Right lobe of liver (tissue), 6 donors: Measurements from ENCODE around the gene TROAP. TPM values are rescaled to one million over a fixed set of nuclear protein-coding genes. Genes with fewer than 3 reads are reported as not detected.

Experiments
- ATAC-seq, 4 donors: fragments of 200-7000 bp; cut with Tn5 transposase; one replicate each; pipeline ENCODE4 v1.9.1; 2020; ENCODE audit warnings: mild to moderate bottlenecking in 4 of 4, moderate library complexity in 4 of 4
- DNase-seq, 3 donors: peaks; one replicate each; pipeline ENCODE4 v3.0.0-alpha.2; 2020
- H3K27ac ChIP-seq, 3 donors: fragments of 200-600 bp; one replicate each; pipeline ENCODE4 v1.8.0; 2022
- H3K27me3 ChIP-seq, 2 donors: fragments of 200-600 bp; one replicate each; pipeline ENCODE4 v1.8.0; 2022
- H3K36me3 ChIP-seq, 4 donors: fragments of 200-600 bp; sonication (generic) in 1 of 4; one replicate each; pipeline versions ENCODE4 v1.5.1 to v1.8.0; 2017 to 2022; ENCODE audit warnings: control low read depth in 1 of 4
- H3K4me1 ChIP-seq, 4 donors: fragments of 200-600 bp; sonication (generic) in 1 of 4; one replicate each; pipeline versions ENCODE4 v1.5.1 to v1.8.0; 2017 to 2022; ENCODE audit warnings: control low read depth in 1 of 4
- H3K4me3 ChIP-seq, 3 donors: fragments of 200-600 bp; one replicate each; pipeline ENCODE4 v1.8.0; 2022
- H3K9me3 ChIP-seq, 4 donors: fragments of 200-600 bp; sonication (generic) in 1 of 4; one replicate each; pipeline versions ENCODE4 v1.5.1 to v1.8.0; 2017 to 2022; ENCODE audit warnings: control low read depth in 1 of 4
- POLR2A ChIP-seq: fragments of 450-650 bp; IDR thresholded peaks from one replicate; pipeline ENCODE4 v1.6.1; 2017; ENCODE audit warnings: antibody characterized with exemption, mild to moderate bottlenecking
- WGBS: methylation state at CpG from one replicate; pipeline ENCODE4 v1.1.6; 2018; ENCODE audit warnings: low coverage, low lambda C conversion rate; ENCODE audit not compliant: insufficient coverage; ENCODE audit errors: missing lambda C conversion rate; 5-methylcytosine and 5-hydroxymethylcytosine counted together
- intact Hi-C, 2 donors: fragments of 100-400 bp; cut with DNase I; formaldehyde crosslinking; loops; one replicate each; pipeline versions ENCODE4 v1.11.2 to v1.14.1; 2022
- total RNA-seq, 6 experiments: library from RNA; depleted of rRNA in 2 of 6; stranded (reverse); fragments of >200 nt in 2 of 6; fragmentation: NEBNext Ultra II Directional in 3 of 6; extraction: Animal tissue kit (Norgen Biotek cat#: 25700) in 3 of 6; gene quantifications; one replicate each; pipeline versions ENCODE4 v1.1.0 to v1.2.4, GENCODE V29; 2016 to 2023
- TF ChIP-seq, protein P1 (sequence below), 4 donors: fragments of 200-600 bp in 3 of 4; fragments of 450-650 bp in 1 of 4; IDR thresholded peaks; one replicate each; pipeline versions ENCODE4 v1.5.1 to v1.8.0; 2016 to 2022; ENCODE audit warnings: antibody characterized with exemption in 4 of 4, mild to moderate bottlenecking in 2 of 4
- donor health status: DM: no; HTN: yes; CAD: no.
- donor health status: DM: no; HTN: no; CAD: no.
- donor health status: DM: no; HTN: no; CAD: no.
- donor health status: DM: no; HTN: yes; CAD: no.
- donor health status: DM: no; HTN: yes; CAD: no.

TROAP gene
- total RNA-seq, 6 experiments from 2014 or later = 0.24 to 2.6 (median 0.93) TPM

DNA sequence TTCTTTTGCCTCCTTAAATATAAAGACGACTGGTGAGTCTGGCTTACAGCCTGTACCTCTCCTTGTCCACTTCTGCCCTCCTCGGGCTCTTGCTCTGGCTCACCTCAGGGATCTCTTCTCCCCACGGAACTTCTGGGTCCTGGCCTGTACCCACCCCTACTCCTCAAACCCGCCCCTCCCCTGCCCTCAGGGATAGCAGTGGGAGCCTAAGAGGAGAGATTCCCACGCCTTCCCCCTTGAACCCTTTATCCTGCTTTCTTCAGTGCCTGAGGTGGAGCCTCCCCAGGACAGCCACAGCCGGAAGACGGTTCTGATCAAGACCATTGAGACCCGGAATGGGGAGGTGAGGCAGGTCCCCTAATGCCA, 25.4 kb upstream of the TROAP start:
- Histone ChIP-seq H3K4me3 (no peak overlapping the region), H3K27ac (no peak overlapping the region), H3K4me1 (no peaks in the 10 kb centered on the region), H3K27me3 (peaks cover 14 to 25% of the 10 kb centered on the region in 2 donors), H3K9me3 (no peaks in the 10 kb centered on the region), H3K36me3 (no peaks in the 10 kb centered on the region)
- ATAC-seq (no peak), DNase-seq (no peak)
- WGBS = 18% methylated on average over 6 of the region's 8 CpGs
- intact Hi-C loops = no loop called here
- no peak for TF ChIP-seq POLR2A
- TF ChIP-seq, protein P1, sequence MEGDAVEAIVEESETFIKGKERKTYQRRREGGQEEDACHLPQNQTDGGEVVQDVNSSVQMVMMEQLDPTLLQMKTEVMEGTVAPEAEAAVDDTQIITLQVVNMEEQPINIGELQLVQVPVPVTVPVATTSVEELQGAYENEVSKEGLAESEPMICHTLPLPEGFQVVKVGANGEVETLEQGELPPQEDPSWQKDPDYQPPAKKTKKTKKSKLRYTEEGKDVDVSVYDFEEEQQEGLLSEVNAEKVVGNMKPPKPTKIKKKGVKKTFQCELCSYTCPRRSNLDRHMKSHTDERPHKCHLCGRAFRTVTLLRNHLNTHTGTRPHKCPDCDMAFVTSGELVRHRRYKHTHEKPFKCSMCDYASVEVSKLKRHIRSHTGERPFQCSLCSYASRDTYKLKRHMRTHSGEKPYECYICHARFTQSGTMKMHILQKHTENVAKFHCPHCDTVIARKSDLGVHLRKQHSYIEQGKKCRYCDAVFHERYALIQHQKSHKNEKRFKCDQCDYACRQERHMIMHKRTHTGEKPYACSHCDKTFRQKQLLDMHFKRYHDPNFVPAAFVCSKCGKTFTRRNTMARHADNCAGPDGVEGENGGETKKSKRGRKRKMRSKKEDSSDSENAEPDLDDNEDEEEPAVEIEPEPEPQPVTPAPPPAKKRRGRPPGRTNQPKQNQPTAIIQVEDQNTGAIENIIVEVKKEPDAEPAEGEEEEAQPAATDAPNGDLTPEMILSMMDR (IDR thresholded peaks at IDR 0.05) = no peak

DNA sequence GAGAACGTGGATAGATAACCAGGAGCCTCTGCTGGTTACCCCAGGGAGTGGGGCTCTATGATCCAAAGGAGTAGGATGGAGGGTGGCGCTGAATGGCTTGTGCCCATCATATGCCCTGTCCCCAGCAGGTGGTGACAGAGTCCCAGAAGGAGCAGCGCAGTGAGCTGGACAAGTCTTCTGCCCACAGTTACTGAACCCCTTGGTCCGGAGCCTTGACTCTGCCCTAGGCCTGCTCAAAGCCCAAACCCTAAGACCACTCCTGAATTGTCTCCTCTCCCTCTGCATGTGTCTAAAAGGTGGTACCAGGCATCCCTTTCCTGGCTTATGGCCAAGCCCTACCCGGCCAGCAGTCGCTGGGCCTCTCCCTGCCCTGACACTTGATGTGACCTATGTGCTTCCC, 24.9 kb upstream of the TROAP start:
- H3K9me3 ChIP-seq = no peaks in the 10 kb centered on the region
- peak; percentile 34 to 59 (median 50) for ATAC-seq
- no peak for DNase-seq
- intact Hi-C loops = no loop called here
- peaks cover 14 to 25% of the 10 kb centered on the region in 2 donors for H3K27me3 ChIP-seq
- TF ChIP-seq POLR2A = no peak
- TF ChIP-seq, protein P1 (IDR thresholded peaks at IDR 0.05) = peak in 3 of 4 donors; percentile 18 to 35 (median 25)
- no peaks in the 10 kb centered on the region for H3K36me3 ChIP-seq
- no peak overlapping the region for H3K27ac ChIP-seq
- no peak overlapping the region for H3K4me3 ChIP-seq
- WGBS = 42% methylated on average over 4 of the region's 6 CpGs
- no peaks in the 10 kb centered on the region for H3K4me1 ChIP-seq

DNA sequence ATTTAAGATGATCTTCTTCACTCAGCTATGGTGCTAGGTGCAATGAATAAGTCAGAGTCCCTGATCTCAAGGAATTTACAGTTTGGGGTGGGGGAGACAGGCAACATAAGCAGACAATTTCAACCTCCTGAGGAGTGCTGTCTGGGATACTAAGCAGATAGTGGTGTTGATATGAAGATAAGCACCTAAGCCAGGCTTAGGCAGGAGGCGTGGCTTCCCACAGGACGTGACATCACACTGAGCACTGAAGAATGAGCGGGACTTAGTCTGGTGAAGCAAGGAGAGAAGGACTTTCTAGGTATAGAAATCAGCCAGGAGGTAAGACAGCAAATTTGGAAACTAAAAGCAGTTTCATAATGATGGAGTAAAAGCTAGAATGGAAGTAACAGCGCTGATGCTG, 21.3 kb upstream of the TROAP start:
- no peak overlapping the region for H3K4me3 ChIP-seq
- no peak for ATAC-seq
- intact Hi-C loops = no loop called here
- 42% methylated on average over 4 of the region's 4 CpGs for WGBS
- TF ChIP-seq, protein P1 (IDR thresholded peaks at IDR 0.05) = no peak
- no peak for TF ChIP-seq POLR2A
- H3K9me3 ChIP-seq = no peaks in the 10 kb centered on the region
- H3K27me3 ChIP-seq = peaks cover 0 to 16% of the 10 kb centered on the region in 2 donors
- no peaks in the 10 kb centered on the region for H3K36me3 ChIP-seq
- no peaks in the 10 kb centered on the region for H3K4me1 ChIP-seq
- DNase-seq = no peak
- H3K27ac ChIP-seq = no peak overlapping the region

DNA sequence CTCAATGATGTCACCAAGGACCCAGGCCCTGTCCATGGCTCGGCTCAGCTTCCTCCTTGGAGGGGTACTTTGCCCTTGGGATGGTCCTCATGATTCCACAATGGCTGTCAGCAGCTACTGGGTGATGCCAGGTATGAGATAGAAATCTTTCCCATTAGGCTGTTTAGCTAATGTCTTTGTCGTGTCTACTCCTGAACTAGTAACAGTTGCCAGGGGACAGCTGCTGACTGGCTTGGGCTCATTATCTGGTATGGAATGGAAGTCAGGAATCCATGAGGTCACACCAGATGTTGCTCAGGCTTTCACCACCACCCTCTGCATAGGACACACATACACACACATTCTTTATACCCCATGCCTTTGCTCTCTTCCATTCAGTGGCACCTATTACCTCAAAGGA, 18.9 kb upstream of the TROAP start:
- Histone ChIP-seq H3K27me3 (no peaks in the 10 kb centered on the region), H3K36me3 (no peaks in the 10 kb centered on the region), H3K27ac (no peak overlapping the region), H3K9me3 (no peaks in the 10 kb centered on the region), H3K4me1 (no peaks in the 10 kb centered on the region), H3K4me3 (no peak overlapping the region)
- no peak for DNase-seq
- ATAC-seq = no peak
- TF ChIP-seq POLR2A = no peak
- TF ChIP-seq, protein P1 (IDR thresholded peaks at IDR 0.05) = no peak
- 83% methylated on average over 1 of the region's 2 CpGs for WGBS
- intact Hi-C loops = no loop called here
